ENCODE data around the gene PPFIA4.

PPFIA4 gene

DNA sequence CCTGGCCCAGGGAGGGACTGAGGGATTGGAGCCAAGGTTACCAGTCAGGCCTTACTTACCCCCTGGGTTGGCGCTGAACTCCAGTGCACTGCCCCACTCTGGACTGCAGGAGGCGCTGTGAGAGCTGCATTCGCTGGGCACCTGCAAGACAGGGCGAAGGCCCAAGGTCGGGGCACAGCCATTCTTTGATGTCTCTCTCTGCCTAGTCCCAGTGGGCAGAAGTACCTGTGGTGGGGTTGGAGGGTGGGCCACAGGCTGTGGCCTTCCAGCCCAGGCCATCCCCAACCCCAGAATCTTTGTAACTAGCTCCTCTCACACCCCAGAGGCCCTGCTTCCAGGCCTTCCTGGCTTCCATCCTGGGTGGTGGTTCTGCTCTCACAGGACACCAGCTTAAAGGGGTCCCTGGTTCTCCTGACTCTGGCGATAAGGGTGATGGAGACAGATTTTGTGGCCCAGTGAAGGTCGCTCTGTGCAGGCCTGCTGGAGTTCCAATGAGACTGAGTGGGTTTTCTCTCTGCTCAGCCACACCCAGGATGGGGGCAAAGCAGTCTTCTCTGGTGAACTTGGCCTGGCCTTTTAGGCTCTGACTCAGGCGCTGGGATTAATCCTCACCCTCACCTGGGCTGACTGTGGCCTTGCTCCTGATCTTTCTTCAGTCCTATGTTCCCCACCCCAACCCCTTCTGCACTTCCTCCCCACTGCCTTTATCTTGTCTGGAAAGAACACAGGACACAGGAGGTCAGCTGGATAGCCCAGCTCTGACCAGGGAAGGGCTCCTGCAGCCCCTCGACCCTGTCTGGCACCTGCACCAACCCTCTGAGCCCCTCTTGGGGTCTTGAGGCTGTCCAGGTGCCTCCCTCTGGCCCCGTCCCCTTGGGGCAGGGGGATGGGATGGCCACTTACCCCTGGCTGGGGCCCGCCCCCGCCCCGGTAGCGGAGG, 58.6 kb downstream of the PPFIA4 start:
- no peak overlapping the region for H3K4me3 ChIP-seq (ENCODE audit: low read depth, low read length)
- TF ChIP-seq, protein P1, sequence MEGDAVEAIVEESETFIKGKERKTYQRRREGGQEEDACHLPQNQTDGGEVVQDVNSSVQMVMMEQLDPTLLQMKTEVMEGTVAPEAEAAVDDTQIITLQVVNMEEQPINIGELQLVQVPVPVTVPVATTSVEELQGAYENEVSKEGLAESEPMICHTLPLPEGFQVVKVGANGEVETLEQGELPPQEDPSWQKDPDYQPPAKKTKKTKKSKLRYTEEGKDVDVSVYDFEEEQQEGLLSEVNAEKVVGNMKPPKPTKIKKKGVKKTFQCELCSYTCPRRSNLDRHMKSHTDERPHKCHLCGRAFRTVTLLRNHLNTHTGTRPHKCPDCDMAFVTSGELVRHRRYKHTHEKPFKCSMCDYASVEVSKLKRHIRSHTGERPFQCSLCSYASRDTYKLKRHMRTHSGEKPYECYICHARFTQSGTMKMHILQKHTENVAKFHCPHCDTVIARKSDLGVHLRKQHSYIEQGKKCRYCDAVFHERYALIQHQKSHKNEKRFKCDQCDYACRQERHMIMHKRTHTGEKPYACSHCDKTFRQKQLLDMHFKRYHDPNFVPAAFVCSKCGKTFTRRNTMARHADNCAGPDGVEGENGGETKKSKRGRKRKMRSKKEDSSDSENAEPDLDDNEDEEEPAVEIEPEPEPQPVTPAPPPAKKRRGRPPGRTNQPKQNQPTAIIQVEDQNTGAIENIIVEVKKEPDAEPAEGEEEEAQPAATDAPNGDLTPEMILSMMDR (IDR thresholded peaks at IDR 0.05; ENCODE audit: low read depth, low read length), result peak; percentile 60

DNA sequence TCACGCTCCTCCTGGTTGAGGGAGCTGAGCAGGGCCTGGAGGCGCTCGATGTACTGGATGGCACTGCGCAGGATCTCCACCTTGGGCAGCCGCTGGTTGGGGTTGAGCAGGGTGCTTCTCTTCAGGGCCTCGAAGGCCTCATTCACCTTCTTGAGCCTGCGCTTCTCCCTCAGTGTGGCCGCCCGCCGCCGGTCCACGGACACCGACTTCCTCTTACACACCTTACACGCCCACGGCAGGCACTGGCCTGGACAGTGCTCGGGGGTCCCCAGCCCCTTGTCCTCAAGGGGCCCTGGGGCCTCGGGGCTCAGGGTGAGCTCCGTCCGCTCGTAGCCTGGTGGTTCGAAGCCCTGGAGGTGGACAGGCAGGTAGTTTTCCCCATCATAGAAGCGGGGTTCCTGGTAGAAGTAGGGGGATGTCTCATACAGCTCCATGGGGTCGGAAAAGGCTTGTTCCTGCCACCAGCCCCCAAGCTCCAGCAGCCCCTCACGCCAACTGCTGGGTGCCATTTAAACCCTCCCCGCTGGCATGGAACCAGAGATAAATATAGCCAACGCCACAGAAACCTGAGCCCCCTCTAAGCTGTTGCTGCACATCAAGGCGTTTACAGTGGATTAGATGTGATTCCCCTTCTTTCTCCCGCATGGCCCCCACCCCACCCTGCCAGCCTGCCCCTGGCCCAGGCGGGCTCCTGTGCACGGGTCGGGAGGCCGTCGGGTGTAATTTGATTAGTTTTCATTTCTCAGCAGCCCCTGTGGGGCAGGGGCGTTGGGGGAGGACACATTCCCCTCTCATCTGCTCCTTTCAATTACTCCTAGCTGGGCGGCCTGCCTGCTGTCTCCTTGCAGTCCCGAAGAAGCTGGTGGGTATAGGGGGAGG, 59.5 kb downstream of the PPFIA4 start, which contains the start of gene MYOG:
TSS of gene MYOG (minus strand) at position 485 of the 879 bp plus-strand sequence. CDS start at position 434, 51 bp downstream.
- H3K4me3 ChIP-seq (ENCODE audit: low read depth, low read length), result no peak within 1 kb of the TSS
- TF ChIP-seq, protein P1 (IDR thresholded peaks at IDR 0.05; ENCODE audit: low read depth, low read length), result no peak

DNA sequence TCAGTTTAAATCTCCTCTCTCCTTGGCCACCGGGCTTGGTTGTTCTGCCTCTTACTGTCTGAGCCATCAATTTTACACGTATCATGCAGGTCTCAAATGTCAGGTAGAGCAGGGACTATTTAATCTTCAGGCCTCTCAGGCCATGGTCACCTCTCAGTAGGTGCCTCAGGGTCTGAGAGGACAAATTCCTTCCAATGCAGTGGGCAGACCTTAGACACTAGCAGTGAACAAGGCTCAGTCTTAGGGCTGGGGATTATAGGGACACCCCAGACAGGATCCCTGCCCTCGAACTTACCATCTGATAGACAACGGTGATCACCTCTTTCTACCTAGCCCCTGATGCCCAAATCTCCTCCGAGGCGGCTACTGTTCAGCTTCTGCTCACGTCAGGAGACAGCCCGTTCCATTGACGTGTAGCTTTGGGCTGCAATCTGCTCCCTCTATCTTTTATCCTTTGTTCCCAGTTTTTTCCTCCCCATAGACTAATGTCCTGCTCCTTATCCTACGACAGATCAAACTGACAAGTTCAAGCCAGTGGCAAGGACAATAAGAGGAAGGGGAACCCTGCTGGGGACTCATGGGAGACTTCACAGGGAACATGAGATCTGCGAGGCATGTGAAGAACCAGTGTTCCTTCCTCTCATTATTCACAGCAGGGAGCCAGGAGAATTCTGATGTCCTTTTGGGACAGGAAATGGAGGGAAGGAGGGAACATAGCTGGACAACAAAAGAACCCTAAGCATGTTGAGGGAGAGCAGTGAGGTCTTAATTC, 60.9 kb downstream of the PPFIA4 start:
- no peak overlapping the region for H3K4me3 ChIP-seq (ENCODE audit: low read depth, low read length)
- TF ChIP-seq, protein P1 (IDR thresholded peaks at IDR 0.05; ENCODE audit: low read depth, low read length), result no peak

DNA sequence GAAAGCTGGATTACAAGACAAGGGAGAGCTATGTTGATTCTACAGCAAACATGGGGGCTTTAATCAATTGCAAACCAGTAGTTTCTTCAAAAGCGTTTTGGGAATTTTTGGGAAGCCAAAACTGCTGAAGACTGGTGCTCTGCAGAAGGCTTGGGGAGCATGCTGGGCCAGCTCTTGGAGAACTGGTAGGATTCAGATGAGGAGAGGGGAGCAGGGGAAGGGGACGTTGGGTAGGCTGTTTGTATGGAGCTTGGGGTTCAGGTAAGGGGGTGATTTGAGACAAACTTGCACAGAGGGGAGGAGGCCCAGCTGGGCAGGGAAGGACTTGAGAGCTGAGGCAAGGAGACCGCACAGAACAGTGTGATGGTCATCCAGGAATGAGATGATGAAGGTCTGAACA, 62.1 kb downstream of the PPFIA4 start:
- TF ChIP-seq, protein P1 (IDR thresholded peaks at IDR 0.05; ENCODE audit: low read depth, low read length), result no peak
- no peak overlapping the region for H3K4me3 ChIP-seq (ENCODE audit: low read depth, low read length)

DNA sequence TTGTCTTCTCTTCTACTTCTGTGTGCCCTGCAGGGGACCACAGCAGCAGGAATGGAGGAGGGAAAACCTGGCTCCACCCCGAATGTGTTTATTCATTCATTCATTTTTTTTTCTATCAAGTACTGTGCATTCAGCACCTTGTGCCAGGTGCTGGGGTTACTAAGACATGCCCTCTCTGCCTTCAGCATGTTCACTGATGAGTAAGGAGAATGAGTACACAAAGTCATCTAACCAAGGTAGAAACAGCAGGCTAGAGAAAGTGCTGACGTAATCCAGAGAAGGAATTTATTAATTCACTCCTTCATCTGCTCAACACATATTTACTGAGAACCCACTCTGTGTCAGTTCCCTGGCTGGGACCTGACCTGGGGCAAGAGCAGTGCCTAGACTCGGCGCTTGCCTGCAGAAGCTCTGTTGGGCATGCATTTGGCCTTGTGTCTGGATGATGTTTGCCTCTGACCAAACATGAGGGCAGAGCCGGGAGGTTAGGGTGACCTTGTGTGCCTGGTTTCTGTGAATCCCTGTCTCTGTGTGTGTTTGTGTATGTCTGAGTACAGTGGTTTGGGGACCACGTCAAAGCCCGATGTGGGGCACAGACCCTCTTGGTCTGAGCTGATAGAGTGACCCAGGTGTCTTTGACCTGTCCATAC, 62.8 kb downstream of the PPFIA4 start:
- H3K4me3 ChIP-seq (ENCODE audit: low read depth, low read length), result no peak overlapping the region
- TF ChIP-seq, protein P1 (IDR thresholded peaks at IDR 0.05; ENCODE audit: low read depth, low read length), result no peak

DNA sequence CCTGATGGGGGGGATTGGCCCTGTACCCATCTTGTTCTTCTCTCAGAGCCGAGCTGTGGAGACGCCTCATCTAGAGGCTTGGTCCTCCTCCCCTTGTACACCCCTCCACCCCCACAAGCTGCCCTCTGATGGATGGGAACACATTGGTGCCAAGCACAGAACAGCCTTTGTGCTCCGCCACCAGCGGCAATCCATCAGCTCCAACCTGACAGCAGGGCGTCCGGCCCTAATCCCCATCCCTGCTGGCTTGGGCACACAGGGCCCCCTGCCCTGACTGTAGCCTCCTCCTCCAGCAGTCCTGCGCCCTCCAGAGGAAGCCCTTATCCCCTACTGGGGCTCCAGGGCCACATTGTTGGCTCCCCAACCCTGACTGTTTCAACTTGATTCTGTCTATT, 63.4 kb downstream of the PPFIA4 start:
- no peak overlapping the region for H3K4me3 ChIP-seq (ENCODE audit: low read depth, low read length)
- TF ChIP-seq, protein P1 (IDR thresholded peaks at IDR 0.05; ENCODE audit: low read depth, low read length), result no peak

Data from WI38 (cell line).